Liver (tissue), 9 donors: ENCODE data around the gene PRRG2. TPM values are rescaled to one million over a fixed set of nuclear protein-coding genes. Genes with fewer than 3 reads are reported as not detected.

ENCODE experiments used
- DNase-seq: peaks from one replicate; pipeline ENCODE4 v3.0.0-alpha.2; 2017; ENCODE audit warnings: low spot score
- H3K27ac ChIP-seq, 2 donors: one replicate each; pipeline ENCODE4 v1.7.0; 2013; ENCODE audit warnings: inconsistent platforms in 2 of 2, low read length in 2 of 2, control low read depth in 1 of 2, low read depth in 1 of 2, mild to moderate bottlenecking in 1 of 2
- H3K27me3 ChIP-seq, 4 donors: one replicate each; pipeline versions ENCODE4 v1.6.1 to v1.7.0; 2013; ENCODE audit warnings: low read length in 3 of 4, inconsistent platforms in 1 of 4, mild to moderate bottlenecking in 1 of 4, moderate library complexity in 1 of 4; ENCODE audit not compliant: control insufficient read depth in 4 of 4, insufficient read depth in 4 of 4
- H3K36me3 ChIP-seq, 4 donors: one replicate each; pipeline versions ENCODE4 v1.6.1 to v1.7.0; 2013; ENCODE audit warnings: low read length in 3 of 4, mild to moderate bottlenecking in 3 of 4, low read depth in 1 of 4, moderate library complexity in 1 of 4; ENCODE audit not compliant: control insufficient read depth in 4 of 4, insufficient read depth in 3 of 4
- H3K4me1 ChIP-seq, 4 donors: one replicate each; pipeline versions ENCODE4 v1.6.1 to v1.7.0; 2013; ENCODE audit warnings: low read length in 3 of 4, mild to moderate bottlenecking in 3 of 4, moderate library complexity in 1 of 4; ENCODE audit not compliant: control insufficient read depth in 4 of 4, insufficient read depth in 4 of 4
- H3K4me3 ChIP-seq, 3 donors: one replicate each; pipeline versions ENCODE4 v1.6.1 to v1.7.0; 2013; ENCODE audit warnings: low read length in 3 of 3, control low read depth in 1 of 3, low read depth in 1 of 3, mild to moderate bottlenecking in 1 of 3
- H3K9ac ChIP-seq, 2 donors: one replicate each; pipeline ENCODE4 v1.7.0; 2013; ENCODE audit warnings: low read length in 2 of 2, mild to moderate bottlenecking in 2 of 2, moderate library complexity in 2 of 2, control low read depth in 1 of 2, low read depth in 1 of 2
- H3K9me3 ChIP-seq, 4 donors: one replicate each; pipeline versions ENCODE4 v1.6.1 to v1.7.0; 2013; ENCODE audit warnings: low read length in 3 of 4; ENCODE audit not compliant: control insufficient read depth in 4 of 4
- ATF3 ChIP-seq: IDR thresholded peaks from 2 replicates; pipeline ENCODE4 v1.6.1; 2016; ENCODE audit warnings: antibody characterized with exemption
- CTCF ChIP-seq: fragments of 150-350 bp; IDR thresholded peaks from 2 replicates; pipeline ENCODE4 v1.5.1; 2017; ENCODE audit warnings: improper control_type of control experiment, low read depth, low read length; ENCODE audit not compliant: missing input control
- EGR1 ChIP-seq, 2 donors: IDR thresholded peaks; 2 replicates each; pipeline ENCODE4 v1.6.1; 2016 to 2018; ENCODE audit warnings: antibody characterized with exemption in 2 of 2, low read depth in 2 of 2
- FOXA2 ChIP-seq: IDR thresholded peaks from 2 replicates; pipeline ENCODE4 v1.6.1; 2016; ENCODE audit warnings: antibody characterized with exemption
- GABPA ChIP-seq, 2 donors: IDR thresholded peaks in 1 of 2; conservative IDR thresholded peaks in 1 of 2; 2 replicates each; pipeline ENCODE4 v1.6.1; 2016; ENCODE audit warnings: antibody characterized with exemption in 2 of 2, mild to moderate bottlenecking in 1 of 2, moderate library complexity in 1 of 2
- HNF4A ChIP-seq, 2 donors: conservative IDR thresholded peaks; 2 replicates each; pipeline ENCODE4 v1.6.1; 2016; ENCODE audit warnings: antibody characterized with exemption in 2 of 2, mild to moderate bottlenecking in 2 of 2
- HNF4G ChIP-seq: IDR thresholded peaks from 2 replicates; pipeline ENCODE4 v1.6.1; 2016; ENCODE audit warnings: antibody characterized with exemption
- JUND ChIP-seq, 2 donors: IDR thresholded peaks; 2 replicates each; pipeline ENCODE4 v1.6.1; 2016; ENCODE audit warnings: antibody characterized with exemption in 2 of 2
- NR2F2 ChIP-seq: IDR thresholded peaks from 2 replicates; pipeline ENCODE4 v1.6.1; 2016; ENCODE audit warnings: antibody characterized with exemption
- RAD21 ChIP-seq, 2 donors: IDR thresholded peaks; 2 replicates each; pipeline ENCODE4 v1.6.1; 2016; ENCODE audit warnings: antibody characterized with exemption in 2 of 2, mild to moderate bottlenecking in 2 of 2
- RXRA ChIP-seq, 2 donors: IDR thresholded peaks; 2 replicates each; pipeline ENCODE4 v1.6.1; 2017 to 2018; ENCODE audit warnings: antibody characterized with exemption in 2 of 2, mild to moderate bottlenecking in 1 of 2
- SP1 ChIP-seq: IDR thresholded peaks from 2 replicates; pipeline ENCODE4 v1.6.1; 2018; ENCODE audit warnings: antibody characterized with exemption, mild to moderate bottlenecking
- TAF1 ChIP-seq: conservative IDR thresholded peaks from 2 replicates; pipeline ENCODE4 v1.6.1; 2016; ENCODE audit warnings: antibody characterized with exemption, mild to moderate bottlenecking
- YY1 ChIP-seq: IDR thresholded peaks from 2 replicates; pipeline ENCODE4 v1.6.1; 2016; ENCODE audit warnings: antibody characterized with exemption, mild to moderate bottlenecking
- ZBTB33 ChIP-seq: IDR thresholded peaks from 2 replicates; pipeline ENCODE4 v1.6.1; 2016; ENCODE audit warnings: antibody characterized with exemption
- WGBS: extraction: QIAGEN DNeasy Blood & Tissue Kit; methylation state at CpG from one replicate; pipeline ENCODE4 v1.1.7; 2013; 5-methylcytosine and 5-hydroxymethylcytosine counted together
- polyA plus RNA-seq, 2 donors: library from polyadenylated mRNA; stranded (reverse) in 1 of 2; unstranded in 1 of 2; fragments of 200-250 nt in 1 of 2; fragments of >200 nt in 1 of 2; fragmentation: Nextera tagmentation in 1 of 2; extraction: Ambion mirVana in 1 of 2; gene quantifications; one replicate each; pipeline versions ENCODE4 v1.2.1 to v1.2.3, GENCODE V29; 2013 to 2015
- total RNA-seq, 2 donors: library from RNA; depleted of rRNA; stranded (reverse); fragments of >200 nt; gene quantifications; one replicate each; pipeline ENCODE4 v1.2.3, GENCODE V29; 2014
- donor health status: healthy.
- donor health status: healthy.
- donor health status: healthy.
- donor health status: healthy.
- donor health status: healthy.

PRRG2 gene
- total and polyA plus RNA-seq, 4 donors: 1.1 to 2.8 (median 2.1) TPM

- H3K27me3 ChIP-seq: no peaks in the 10 kb centered on the region
- peak overlapping the region; percentile 49 to 75 for H3K9ac ChIP-seq
- peaks cover 0 to 21% (median 15%) of the 10 kb centered on the region in 4 donors for H3K4me1 ChIP-seq
- H3K27ac ChIP-seq: peak overlapping the region; percentile 89 to 93
- no peaks in the 10 kb centered on the region for H3K9me3 ChIP-seq
- peaks cover 0 to 9% (median 3%) of the 10 kb centered on the region in 4 donors for H3K36me3 ChIP-seq
- WGBS: under 1% methylated on average over 58 of the region's 58 CpGs
- TF ChIP-seq ZBTB33: no peak
- no peak for TF ChIP-seq RAD21 (IDR thresholded peaks at IDR 0.05)
- peak; percentile 60 for TF ChIP-seq YY1
- TF ChIP-seq JUND (IDR thresholded peaks at IDR 0.05): no peak
- peak; percentile 91 for TF ChIP-seq EGR1 (IDR thresholded peaks at IDR 0.05; ENCODE audit: low read depth in 2 of 2)
- peak; percentile 65 for TF ChIP-seq SP1
- peak in 1 of 2 donors; percentile 13 for TF ChIP-seq RXRA (IDR thresholded peaks at IDR 0.05)
- peak in 1 of 2 donors; percentile 9 for TF ChIP-seq HNF4A (conservative IDR thresholded peaks at IDR 0.05)
- no peak for TF ChIP-seq FOXA2
- TF ChIP-seq ATF3: no peak
- peak; percentile 84 for TF ChIP-seq TAF1
- TF ChIP-seq NR2F2: peak; percentile 68
- TF ChIP-seq HNF4G: no peak
- peak in 1 of 2 donors; percentile 28 for TF ChIP-seq GABPA (IDR thresholded peaks at IDR 0.05 in 1 of 2, conservative IDR thresholded peaks at IDR 0.05 in 1 of 2)
- peak; percentile 20 for TF ChIP-seq CTCF
- DNase-seq: peak; percentile 97
- peak overlapping the region; percentile 87 to 95 (median 95) for H3K4me3 ChIP-seq
Measured at GRCh38 chr19:49590071-49590970, 9.2 kb downstream of the PRRG2 start.

- Histone ChIP-seq H3K9ac (peak within 1 kb of the TSS; percentile 49 to 75), H3K36me3 (peaks cover 0 to 10% (median 3%) of the 10 kb centered on the region in 4 donors), H3K27me3 (no peaks in the 10 kb centered on the region), H3K4me3 (peak within 1 kb of the TSS; percentile 87 to 95 (median 95)), H3K4me1 (peaks cover 0 to 21% (median 15%) of the 10 kb centered on the region in 4 donors), H3K9me3 (no peaks in the 10 kb centered on the region), H3K27ac (peak within 1 kb of the TSS; percentile 89 to 93)
- under 1% methylated on average over 66 of the region's 66 CpGs for WGBS
- DNase-seq: peak; percentile 66
- TF ChIP-seq RAD21 (IDR thresholded peaks at IDR 0.05): no peak
- TF ChIP-seq ATF3: no peak
- TF ChIP-seq YY1: peak; percentile 10
- no peak for TF ChIP-seq GABPA (IDR thresholded peaks at IDR 0.05 in 1 of 2, conservative IDR thresholded peaks at IDR 0.05 in 1 of 2)
Measured at GRCh38 chr19:49590971-49591730, 10.0 kb downstream of the PRRG2 start, which contains the start of gene PRR12. TSS of gene PRR12 (plus strand) at chr19:49591182. CDS start at chr19:49591655, 473 bp downstream.
